ENCODE results near the gene ZPBP2. TPM values are rescaled to one million over a fixed set of nuclear protein-coding genes. Genes with fewer than 3 reads are reported as not detected.
"Not testable (repeated sequence)": the region's sequence is repeated elsewhere in the genome, so short reads cannot be mapped to it uniquely, and the experiment has no call there.

The ZPBP2 gene
- total and polyA plus RNA-seq, 11 donors: not detected

- no peaks in the 10 kb centered on the region for H3K9me3 ChIP-seq
- TF ChIP-seq CTCF (IDR thresholded peaks at IDR 0.05) (no peak), POLR2A (IDR thresholded peaks at IDR 0.05) (no peak)
- H3K27me3 ChIP-seq: peaks cover 0 to 13% (median 0%) of the 10 kb centered on the region in 9 donors
- H3K27ac ChIP-seq: no peak overlapping the region
- DNase-seq (no peak), ATAC-seq (no peak)
- H3K36me3 ChIP-seq: no peaks in the 10 kb centered on the region
- no peaks in the 10 kb centered on the region for H3K4me1 ChIP-seq
- intact Hi-C loops (cut with DNase I): no loop called here
- no peak overlapping the region for H3K4me3 ChIP-seq
- WGBS, 4 donors: 37 to 50% (median 43%) methylated on average over 3 of the region's 3 CpGs
Measured at GRCh38 chr17:39894681-39895376, 26.8 kb downstream of the ZPBP2 start.

- H3K4me1 ChIP-seq: no peaks in the 10 kb centered on the region
- H3K4me3 ChIP-seq: no peak overlapping the region
- intact Hi-C loops (cut with DNase I): no loop called here
- peaks cover 0 to 3% (median 0%) of the 10 kb centered on the region in 9 donors for H3K27me3 ChIP-seq
- no peak overlapping the region for H3K27ac ChIP-seq
- DNase-seq (no peak), ATAC-seq (no peak)
- H3K9me3 ChIP-seq: no peaks in the 10 kb centered on the region
- H3K36me3 ChIP-seq: no peaks in the 10 kb centered on the region
- TF ChIP-seq CTCF (IDR thresholded peaks at IDR 0.05) (no peak), POLR2A (IDR thresholded peaks at IDR 0.05) (no peak)
- 93 to 97% (median 94%) methylated on average over 4 of the region's 4 CpGs for WGBS, 4 donors
Measured at GRCh38 chr17:39898088-39898487, 30.1 kb downstream of the ZPBP2 start.

GRCh38 chr17:39899215-39899614, 31.2 kb downstream of the ZPBP2 start:
- Histone ChIP-seq H3K27ac (no peak overlapping the region), H3K4me1 (peaks cover 0 to 6% (median 0%) of the 10 kb centered on the region in 12 donors), H3K9me3 (no peaks in the 10 kb centered on the region), H3K36me3 (peaks cover 0 to 9% (median 0%) of the 10 kb centered on the region in 9 donors), H3K4me3 (no peak overlapping the region), H3K27me3 (no peaks in the 10 kb centered on the region)
- intact Hi-C loops (cut with DNase I): no loop called here
- no peak for ATAC-seq
- TF ChIP-seq CTCF (IDR thresholded peaks at IDR 0.05) (no peak), POLR2A (IDR thresholded peaks at IDR 0.05) (no peak)
- no peak for DNase-seq

GRCh38 chr17:39902027-39902426, 34.0 kb downstream of the ZPBP2 start:
- intact Hi-C loops (cut with DNase I); ATAC-seq; DNase-seq; H3K4me1 ChIP-seq; H3K9me3 ChIP-seq; H3K27me3 ChIP-seq; H3K27ac ChIP-seq; H3K4me3 ChIP-seq: not testable (repeated sequence)
- WGBS, 4 donors: 92 to 94% (median 93%) methylated on average over 2 of the region's 2 CpGs
- peaks cover 0 to 13% (median 0%) of the 10 kb centered on the region in 9 donors for H3K36me3 ChIP-seq

Measured in heart left ventricle (tissue), 16 donors.